Heart left ventricle (tissue), 16 donors: ENCODE data around the gene ARHGAP33. TPM values are rescaled to one million over a fixed set of nuclear protein-coding genes. Genes with fewer than 3 reads are reported as not detected.

Source experiments
- ATAC-seq, 4 donors: fragments of 200-7000 bp; cut with Tn5 transposase; one replicate each; pipeline ENCODE4 v1.9.1; 2020 to 2022; ENCODE audit warnings: moderate library complexity in 4 of 4, mild to moderate bottlenecking in 3 of 4, moderate number of reproducible peaks in 1 of 4
- DNase-seq, 5 donors: peaks; one replicate each; pipeline ENCODE4 v3.0.0-alpha.2; 2020
- H3K27ac ChIP-seq, 12 donors: fragments of 200-600 bp; sonication (generic) in 4 of 12; one replicate each; pipeline versions ENCODE4 v1.5.0 to v1.8.0; 2016 to 2022; ENCODE audit warnings: mild to moderate bottlenecking in 2 of 12
- H3K27me3 ChIP-seq, 9 donors: fragments of 200-600 bp; sonication (generic) in 2 of 9; one replicate each; pipeline versions ENCODE4 v1.5.1 to v1.8.0; 2016 to 2022; ENCODE audit warnings: mild to moderate bottlenecking in 3 of 9
- H3K36me3 ChIP-seq, 9 donors: fragments of 200-600 bp; sonication (generic) in 2 of 9; one replicate each; pipeline versions ENCODE4 v1.5.0 to v1.8.0; 2018 to 2022; ENCODE audit warnings: mild to moderate bottlenecking in 2 of 9
- H3K4me1 ChIP-seq, 12 donors: fragments of 200-600 bp; sonication (generic) in 4 of 12; one replicate each; pipeline versions ENCODE4 v1.5.0 to v1.8.0; 2016 to 2022; ENCODE audit warnings: mild to moderate bottlenecking in 3 of 12
- H3K4me3 ChIP-seq, 12 donors: fragments of 200-600 bp; sonication (generic) in 4 of 12; one replicate each; pipeline versions ENCODE4 v1.5.0 to v1.8.0; 2017 to 2022; ENCODE audit warnings: mild to moderate bottlenecking in 9 of 12, moderate library complexity in 4 of 12
- H3K9me3 ChIP-seq, 12 donors: fragments of 200-600 bp; sonication (generic) in 4 of 12; one replicate each; pipeline versions ENCODE4 v1.5.0 to v1.8.0; 2016 to 2022; ENCODE audit warnings: mild to moderate bottlenecking in 1 of 12
- POLR2A ChIP-seq, 2 donors: fragments of 450-650 bp; IDR thresholded peaks; one replicate each; pipeline ENCODE4 v1.6.1; 2017; ENCODE audit warnings: antibody characterized with exemption in 2 of 2, mild to moderate bottlenecking in 2 of 2, moderate library complexity in 2 of 2
- WGBS, 4 donors: extraction: QIAGEN DNeasy Blood & Tissue Kit in 2 of 4; methylation state at CpG; one replicate each; pipeline versions ENCODE4 v1.1.5 to v1.1.7; 2013 to 2018; 5-methylcytosine and 5-hydroxymethylcytosine counted together
- intact Hi-C, 10 donors: fragments of 100-400 bp; cut with DNase I; formaldehyde crosslinking; loops; one replicate each; pipeline versions ENCODE4 v1.11.1 to v1.14.2; 2022
- polyA plus RNA-seq, 2 donors: library from polyadenylated mRNA; stranded (reverse); fragments of 200-250 nt; gene quantifications; one replicate each; pipeline ENCODE4 v1.2.3, GENCODE V29; 2013
- total RNA-seq, 9 donors: library from RNA; depleted of rRNA in 2 of 9; stranded (reverse); fragments of >200 nt in 2 of 9; fragmentation: NEBNext Ultra II Directional in 3 of 9; extraction: Animal tissue kit (Norgen Biotek cat#: 25700) in 3 of 9; gene quantifications; one replicate each; pipeline versions ENCODE4 v1.1.0 to v1.2.4, GENCODE V29; 2016 to 2023
- TF ChIP-seq, protein P1 (sequence below), 12 donors: fragments of 200-600 bp; sonication (generic) in 4 of 12; IDR thresholded peaks; one replicate each; pipeline versions ENCODE4 v1.5.0 to v1.8.0; 2018 to 2022; ENCODE audit warnings: antibody characterized with exemption in 12 of 12, mild to moderate bottlenecking in 5 of 12
- donor health status: ischemic (EF 13 %, LVEDD 7.1; RV severe dilation, severe dysfunction).
- donor health status: healthy with polysubstance abuse.
- donor health status: DM: no; HTN: yes; CAD: no.
- donor health status: DM: no; HTN: no; CAD: no.
- donor health status: ischemic (EF 25% LVEDD 6.9; RV normal size, moderate dysfunction).
- donor health status: ischemic (EF 25% LVEDD 5.7; RV mildly dilated, moderate dysfunction).
- donor health status: healthy.
- donor health status: DM: yes; HTN: yes; CAD: no.
- donor health status: ischemic (EF 35%, LVEDD 5.7; RV mildly dilated, moderate dysfunction).
- donor health status: nonischemic (EF 11% LVEDD 7.7; RV severe dilation, severe dysfunction).
- donor health status: DM: yes; HTN: yes; CAD: no.
- donor health status: PGD.
- donor health status: ischemic (EF 29% LVEDD 5.4; RV normal size, mild dysfunction).
- donor health status: nonischemic (EF 23%, LVEDD 6.1; RV moderate dilation, normal function).

ARHGAP33 gene
- total and polyA plus RNA-seq, 11 donors, result 0.50 to 7.8 (median 3.4) TPM

DNA sequence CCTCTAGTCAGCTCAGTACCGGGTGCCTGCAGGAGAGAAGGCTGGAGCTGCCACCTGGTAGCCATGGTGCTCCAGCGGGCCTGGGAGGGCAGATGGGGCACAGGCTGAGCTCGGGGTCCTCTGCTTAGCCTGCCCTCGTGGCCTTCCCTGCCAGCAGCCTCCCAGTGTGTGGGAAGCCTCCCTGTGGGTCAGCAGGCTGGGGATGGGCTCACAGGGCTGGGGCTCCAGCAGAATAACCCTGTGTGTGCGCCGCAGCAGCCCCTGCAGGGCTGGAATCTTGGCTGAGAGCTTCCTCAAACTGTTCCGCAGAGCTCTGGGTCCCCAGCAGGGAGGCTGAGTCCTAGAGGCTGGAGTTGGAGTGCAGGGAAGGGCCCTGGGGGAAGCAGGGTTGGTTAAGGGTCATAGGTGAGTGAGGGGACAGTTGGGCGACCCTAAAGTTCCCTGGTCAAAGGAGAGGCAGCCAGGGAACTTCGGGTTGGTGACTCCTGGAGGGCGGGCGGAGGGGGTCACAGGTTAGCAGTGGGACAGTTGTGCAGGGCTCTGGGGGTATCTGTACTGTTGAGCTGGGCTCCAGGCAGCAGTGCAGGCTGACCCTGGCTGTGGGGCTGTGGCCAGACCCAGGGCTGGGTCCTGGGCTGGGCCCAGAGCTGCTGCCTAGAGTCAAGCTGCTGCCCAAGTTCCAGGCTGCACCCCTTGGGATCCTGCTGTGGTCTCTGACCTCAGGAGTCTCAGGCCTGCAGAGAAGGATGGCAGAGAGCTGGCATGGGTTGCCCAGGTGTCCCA is 14.0 kb downstream of the ARHGAP33 start:
- DNase-seq, result no peak
- ATAC-seq, result no peak
- H3K9me3 ChIP-seq, result no peaks in the 10 kb centered on the region
- no peak for TF ChIP-seq POLR2A (IDR thresholded peaks at IDR 0.05)
- TF ChIP-seq, protein P1, sequence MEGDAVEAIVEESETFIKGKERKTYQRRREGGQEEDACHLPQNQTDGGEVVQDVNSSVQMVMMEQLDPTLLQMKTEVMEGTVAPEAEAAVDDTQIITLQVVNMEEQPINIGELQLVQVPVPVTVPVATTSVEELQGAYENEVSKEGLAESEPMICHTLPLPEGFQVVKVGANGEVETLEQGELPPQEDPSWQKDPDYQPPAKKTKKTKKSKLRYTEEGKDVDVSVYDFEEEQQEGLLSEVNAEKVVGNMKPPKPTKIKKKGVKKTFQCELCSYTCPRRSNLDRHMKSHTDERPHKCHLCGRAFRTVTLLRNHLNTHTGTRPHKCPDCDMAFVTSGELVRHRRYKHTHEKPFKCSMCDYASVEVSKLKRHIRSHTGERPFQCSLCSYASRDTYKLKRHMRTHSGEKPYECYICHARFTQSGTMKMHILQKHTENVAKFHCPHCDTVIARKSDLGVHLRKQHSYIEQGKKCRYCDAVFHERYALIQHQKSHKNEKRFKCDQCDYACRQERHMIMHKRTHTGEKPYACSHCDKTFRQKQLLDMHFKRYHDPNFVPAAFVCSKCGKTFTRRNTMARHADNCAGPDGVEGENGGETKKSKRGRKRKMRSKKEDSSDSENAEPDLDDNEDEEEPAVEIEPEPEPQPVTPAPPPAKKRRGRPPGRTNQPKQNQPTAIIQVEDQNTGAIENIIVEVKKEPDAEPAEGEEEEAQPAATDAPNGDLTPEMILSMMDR (IDR thresholded peaks at IDR 0.05), result no peak
- 82 to 91% (median 86%) methylated on average over 6 to 11 of the region's 11 CpGs for WGBS, 4 donors
- H3K27ac ChIP-seq, result no peak overlapping the region
- peaks cover 0 to 8% (median 0%) of the 10 kb centered on the region in 9 donors for H3K36me3 ChIP-seq
- no peak overlapping the region for H3K4me3 ChIP-seq
- H3K4me1 ChIP-seq, result no peaks in the 10 kb centered on the region
- H3K27me3 ChIP-seq, result no peaks in the 10 kb centered on the region
- intact Hi-C loops, result loop anchor here in 1 of 10 donors (10.0 kb wide), 1 partner anchor 85 kb away; no protein-coding TSS in a partner anchor

DNA sequence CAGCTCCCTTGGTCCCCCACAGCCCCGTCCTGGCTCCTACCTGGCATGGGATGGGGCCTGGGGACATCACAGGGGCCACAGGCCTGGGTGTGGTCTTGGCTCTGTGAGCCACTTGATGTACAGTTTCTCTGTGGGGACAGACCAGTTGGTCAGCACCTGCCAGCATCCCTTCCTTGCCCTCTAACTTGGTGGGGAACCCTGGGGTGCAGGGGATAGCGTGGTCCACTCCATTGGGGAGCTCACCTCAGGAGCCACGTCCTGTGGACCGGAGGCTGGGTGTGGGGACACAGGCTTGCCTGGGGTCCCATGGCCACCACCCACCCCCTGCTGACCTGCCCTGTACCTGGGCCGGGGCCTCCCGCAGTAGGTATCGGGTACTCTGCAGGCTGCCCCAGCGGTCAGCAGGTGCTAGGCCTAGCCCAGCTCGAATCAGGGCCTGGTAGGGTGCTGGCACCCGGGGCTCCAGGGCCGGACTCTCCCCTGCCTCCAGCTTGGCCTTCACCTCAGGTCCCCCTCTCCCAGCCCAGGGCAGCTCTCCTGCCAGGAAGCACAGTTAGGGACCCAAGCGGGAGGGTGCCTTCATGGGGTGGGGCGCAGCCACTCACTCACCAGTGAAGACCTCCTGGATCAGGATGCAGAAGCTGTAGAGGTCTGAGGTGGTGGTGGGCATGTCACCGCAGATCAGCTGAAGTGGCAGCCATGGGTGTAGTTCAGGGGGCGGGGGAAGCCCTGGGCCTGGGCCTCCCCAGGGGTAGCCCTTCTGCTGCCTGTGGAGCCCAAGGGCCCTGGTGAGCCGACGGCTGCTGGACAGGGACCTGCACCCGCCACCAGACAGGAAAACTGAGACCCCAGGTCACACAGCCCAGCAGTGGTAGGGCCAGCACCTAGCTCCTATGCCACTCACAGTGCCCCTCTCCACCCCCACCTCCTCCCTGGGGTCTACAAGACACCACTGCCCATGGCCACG is 14.9 kb downstream of the ARHGAP33 start:
- no peaks in the 10 kb centered on the region for H3K4me1 ChIP-seq
- peaks cover 0 to 4% (median 0%) of the 10 kb centered on the region in 9 donors for H3K27me3 ChIP-seq
- no peak overlapping the region for H3K4me3 ChIP-seq
- peaks cover 0 to 2% (median 0%) of the 10 kb centered on the region in 9 donors for H3K36me3 ChIP-seq
- intact Hi-C loops, result loop anchor here in 1 of 10 donors (10.0 kb wide), 1 partner anchor 85 kb away; no protein-coding TSS in a partner anchor
- H3K9me3 ChIP-seq, result no peaks in the 10 kb centered on the region
- no peak overlapping the region for H3K27ac ChIP-seq
- DNase-seq (no peak), ATAC-seq (peak in 1 of 4 donors; percentile 15)
- TF ChIP-seq, protein P1 (IDR thresholded peaks at IDR 0.05), result no peak
- TF ChIP-seq POLR2A (IDR thresholded peaks at IDR 0.05), result no peak
- WGBS, 4 donors, result 82 to 91% (median 87%) methylated on average over 7 to 19 of the region's 19 CpGs

DNA sequence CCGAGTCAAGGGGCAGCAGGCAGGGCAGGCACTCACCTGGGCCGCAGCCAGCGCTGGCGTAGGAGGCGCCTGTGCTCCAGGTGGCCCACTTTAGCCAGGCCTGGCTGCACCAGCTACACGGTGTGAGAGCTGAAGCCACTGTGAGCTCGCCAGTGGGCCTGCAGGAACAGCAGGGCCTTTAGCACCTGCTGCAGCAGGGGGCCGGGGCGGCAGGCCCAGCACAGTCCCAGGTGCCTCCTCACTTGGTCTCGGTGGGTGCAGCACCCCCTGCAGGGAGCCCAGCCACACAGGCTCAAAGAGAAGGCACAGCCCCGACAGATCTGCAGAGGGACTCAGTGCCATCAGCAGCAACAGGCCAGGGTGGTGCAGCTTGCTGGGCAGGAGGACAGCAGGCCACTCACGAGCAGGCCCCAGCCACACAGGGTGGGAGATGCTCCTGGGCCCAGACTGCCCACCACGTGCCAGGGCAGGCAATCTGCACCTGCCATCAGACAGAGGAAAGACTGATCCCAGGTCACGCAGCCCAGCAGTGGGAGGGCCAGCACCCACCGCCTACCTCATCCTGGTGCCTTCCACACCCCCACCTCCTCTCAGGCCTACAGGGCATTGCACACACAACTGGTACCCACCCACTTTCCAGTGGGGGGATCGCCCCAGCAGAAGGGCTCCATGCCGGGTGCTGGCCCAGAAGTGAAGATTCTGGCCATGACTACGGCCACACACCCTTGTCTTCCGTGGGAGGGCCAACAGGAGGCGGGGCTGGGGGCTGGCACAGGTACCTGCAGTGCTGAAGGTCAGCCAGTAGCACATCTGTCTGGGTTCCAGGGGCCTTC is 15.8 kb downstream of the ARHGAP33 start:
- DNase-seq, result no peak
- 60 to 68% (median 64%) methylated on average over 14 to 20 of the region's 20 CpGs for WGBS, 4 donors

More for the DNA sequence above, 15.8 kb downstream of the ARHGAP33 start:
- intact Hi-C loops, result no loop called here
- no peak overlapping the region for H3K27ac ChIP-seq
- peaks cover 0 to 8% (median 0%) of the 10 kb centered on the region in 9 donors for H3K27me3 ChIP-seq
- ATAC-seq, result no peak
- H3K9me3 ChIP-seq, result no peaks in the 10 kb centered on the region
- no peak overlapping the region for H3K4me3 ChIP-seq
- TF ChIP-seq, protein P1 (IDR thresholded peaks at IDR 0.05), result no peak
- TF ChIP-seq POLR2A (IDR thresholded peaks at IDR 0.05), result no peak
- H3K36me3 ChIP-seq, result no peaks in the 10 kb centered on the region
- H3K4me1 ChIP-seq, result no peaks in the 10 kb centered on the region
